Keratinocyte (primary cell): Measurements from ENCODE around the gene HOMER1.

ENCODE experiments used
- EZH2 ChIP-seq: IDR thresholded peaks from one replicate; pipeline ENCODE4 v1.6.1; 2012; ENCODE audit warnings: inconsistent platforms, mild to moderate bottlenecking, low read length, moderate library complexity
- TF ChIP-seq, protein P1 (sequence below), 3 experiments: IDR thresholded peaks in 1 of 3; conservative IDR thresholded peaks in 1 of 3; optimal IDR thresholded peaks in 1 of 3; 2 replicates in 2 of 3; 3 replicates in 1 of 3; pipeline versions ENCODE3 to v1.5.1; 2011; ENCODE audit warnings: low read length in 3 of 3, mild to moderate bottlenecking in 3 of 3, moderate library complexity in 2 of 3, control low read depth in 1 of 3, inconsistent platforms in 1 of 3; ENCODE audit not compliant: insufficient read depth in 2 of 3; ENCODE audit errors: extremely low read depth in 1 of 3

- TF ChIP-seq, protein P1, sequence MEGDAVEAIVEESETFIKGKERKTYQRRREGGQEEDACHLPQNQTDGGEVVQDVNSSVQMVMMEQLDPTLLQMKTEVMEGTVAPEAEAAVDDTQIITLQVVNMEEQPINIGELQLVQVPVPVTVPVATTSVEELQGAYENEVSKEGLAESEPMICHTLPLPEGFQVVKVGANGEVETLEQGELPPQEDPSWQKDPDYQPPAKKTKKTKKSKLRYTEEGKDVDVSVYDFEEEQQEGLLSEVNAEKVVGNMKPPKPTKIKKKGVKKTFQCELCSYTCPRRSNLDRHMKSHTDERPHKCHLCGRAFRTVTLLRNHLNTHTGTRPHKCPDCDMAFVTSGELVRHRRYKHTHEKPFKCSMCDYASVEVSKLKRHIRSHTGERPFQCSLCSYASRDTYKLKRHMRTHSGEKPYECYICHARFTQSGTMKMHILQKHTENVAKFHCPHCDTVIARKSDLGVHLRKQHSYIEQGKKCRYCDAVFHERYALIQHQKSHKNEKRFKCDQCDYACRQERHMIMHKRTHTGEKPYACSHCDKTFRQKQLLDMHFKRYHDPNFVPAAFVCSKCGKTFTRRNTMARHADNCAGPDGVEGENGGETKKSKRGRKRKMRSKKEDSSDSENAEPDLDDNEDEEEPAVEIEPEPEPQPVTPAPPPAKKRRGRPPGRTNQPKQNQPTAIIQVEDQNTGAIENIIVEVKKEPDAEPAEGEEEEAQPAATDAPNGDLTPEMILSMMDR (optimal IDR thresholded peaks at IDR 0.05 in 1 of 3, IDR thresholded peaks at IDR 0.05 in 1 of 3, conservative IDR thresholded peaks at IDR 0.05 in 1 of 3; ENCODE audit: extremely low read depth in 1 of 3, insufficient read depth in 2 of 3, low read length in 3 of 3), result peak in 2 of 3 experiments; percentile 42 to 55
- no peak for TF ChIP-seq EZH2
Observed at GRCh38 chr5:79464695-79465332, 49.1 kb downstream of the HOMER1 start.
